Uterus (tissue), 4 donors: ENCODE data around the gene TSPAN11. TPM values are rescaled to one million over a fixed set of nuclear protein-coding genes. Genes with fewer than 3 reads are reported as not detected.

Experiments
- DNase-seq, 2 donors: peaks; one replicate each; pipeline ENCODE4 v3.0.0-alpha.2; 2019 to 2020
- H3K27ac ChIP-seq, 2 donors: fragments of 200-600 bp; sonication (generic); 1 replicate in 1 of 2; 2 replicates in 1 of 2; pipeline ENCODE4 v1.5.1; 2016 to 2018
- H3K27me3 ChIP-seq, 2 donors: fragments of 200-600 bp; sonication (generic); one replicate each; pipeline ENCODE4 v1.5.1; 2018 to 2019; ENCODE audit warnings: control low read depth in 1 of 2
- H3K36me3 ChIP-seq, 2 donors: fragments of 200-600 bp; sonication (generic); one replicate each; pipeline ENCODE4 v1.5.1; 2019; ENCODE audit warnings: control low read depth in 1 of 2
- H3K4me1 ChIP-seq, 2 donors: fragments of 200-600 bp; sonication (generic); one replicate each; pipeline ENCODE4 v1.5.1; 2018 to 2019; ENCODE audit warnings: control low read depth in 1 of 2
- H3K4me3 ChIP-seq, 2 donors: fragments of 200-600 bp; sonication (generic); 1 replicate in 1 of 2; 2 replicates in 1 of 2; pipeline ENCODE4 v1.5.1; 2018 to 2019; ENCODE audit warnings: mild to moderate bottlenecking in 1 of 2
- H3K9me3 ChIP-seq, 2 donors: fragments of 200-600 bp; sonication (generic); one replicate each; pipeline ENCODE4 v1.5.1; 2019; ENCODE audit warnings: control low read depth in 1 of 2
- POLR2A ChIP-seq, 2 donors: fragments of 450-650 bp; IDR thresholded peaks; one replicate each; pipeline ENCODE4 v1.6.1; 2016; ENCODE audit warnings: antibody characterized with exemption in 2 of 2, mild to moderate bottlenecking in 1 of 2, moderate library complexity in 1 of 2
- intact Hi-C: fragments of 100-400 bp; cut with DNase I; formaldehyde crosslinking; loops from one replicate; pipeline ENCODE4 v1.15.1; 2023; ENCODE audit warnings: low total_unique reads
- total RNA-seq, 4 donors: library from RNA; depleted of rRNA in 3 of 4; stranded (reverse); fragments of >200 nt in 3 of 4; gene quantifications; one replicate each; pipeline versions ENCODE4 v1.1.0 to v1.2.4, GENCODE V29; 2014 to 2023
- TF ChIP-seq, protein P1 (sequence below), 4 experiments: fragments of 200-600 bp in 2 of 4; fragments of 450-650 bp in 2 of 4; sonication (generic) in 2 of 4; IDR thresholded peaks; one replicate each; pipeline ENCODE4 v1.5.1; 2016 to 2019; ENCODE audit warnings: antibody characterized with exemption in 4 of 4, mild to moderate bottlenecking in 2 of 4, moderate library complexity in 1 of 4
- donor health status: DM: yes; HTN: yes; CAD: no.

Gene TSPAN11
- total RNA-seq, 4 donors from 2014 or later = 0.51 to 9.4 (median 0.88) TPM

DNA sequence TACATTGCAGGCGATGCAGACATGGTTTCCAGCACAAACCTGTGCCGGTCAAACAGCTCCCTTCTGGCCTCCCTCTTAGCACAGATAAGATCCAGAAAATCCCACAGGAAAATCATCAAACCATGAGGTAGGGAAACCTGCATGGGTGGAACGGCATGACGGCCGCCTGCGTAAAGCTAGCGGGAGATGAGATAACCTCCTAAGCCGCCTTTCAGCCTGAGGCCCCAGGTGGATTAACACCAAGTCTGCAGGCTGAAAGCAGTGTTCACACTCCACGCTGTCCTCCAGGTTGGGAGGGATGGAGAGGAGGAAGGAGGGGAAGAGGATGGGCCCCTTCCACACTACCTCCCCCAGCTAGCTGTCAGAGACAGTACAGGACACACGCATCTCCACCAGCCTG is 63.8 kb downstream of the TSPAN11 start:
- TF ChIP-seq POLR2A (IDR thresholded peaks at IDR 0.05) = no peak
- TF ChIP-seq, protein P1, sequence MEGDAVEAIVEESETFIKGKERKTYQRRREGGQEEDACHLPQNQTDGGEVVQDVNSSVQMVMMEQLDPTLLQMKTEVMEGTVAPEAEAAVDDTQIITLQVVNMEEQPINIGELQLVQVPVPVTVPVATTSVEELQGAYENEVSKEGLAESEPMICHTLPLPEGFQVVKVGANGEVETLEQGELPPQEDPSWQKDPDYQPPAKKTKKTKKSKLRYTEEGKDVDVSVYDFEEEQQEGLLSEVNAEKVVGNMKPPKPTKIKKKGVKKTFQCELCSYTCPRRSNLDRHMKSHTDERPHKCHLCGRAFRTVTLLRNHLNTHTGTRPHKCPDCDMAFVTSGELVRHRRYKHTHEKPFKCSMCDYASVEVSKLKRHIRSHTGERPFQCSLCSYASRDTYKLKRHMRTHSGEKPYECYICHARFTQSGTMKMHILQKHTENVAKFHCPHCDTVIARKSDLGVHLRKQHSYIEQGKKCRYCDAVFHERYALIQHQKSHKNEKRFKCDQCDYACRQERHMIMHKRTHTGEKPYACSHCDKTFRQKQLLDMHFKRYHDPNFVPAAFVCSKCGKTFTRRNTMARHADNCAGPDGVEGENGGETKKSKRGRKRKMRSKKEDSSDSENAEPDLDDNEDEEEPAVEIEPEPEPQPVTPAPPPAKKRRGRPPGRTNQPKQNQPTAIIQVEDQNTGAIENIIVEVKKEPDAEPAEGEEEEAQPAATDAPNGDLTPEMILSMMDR (IDR thresholded peaks at IDR 0.05) = no peak
- intact Hi-C loops = no loop called here
- no peaks in the 10 kb centered on the region for H3K27me3 ChIP-seq
- H3K4me1 ChIP-seq = no peaks in the 10 kb centered on the region
- H3K4me3 ChIP-seq = no peak overlapping the region
- H3K27ac ChIP-seq = no peak overlapping the region
- DNase-seq = no peak
- no peaks in the 10 kb centered on the region for H3K9me3 ChIP-seq
- H3K36me3 ChIP-seq = no peaks in the 10 kb centered on the region

DNA sequence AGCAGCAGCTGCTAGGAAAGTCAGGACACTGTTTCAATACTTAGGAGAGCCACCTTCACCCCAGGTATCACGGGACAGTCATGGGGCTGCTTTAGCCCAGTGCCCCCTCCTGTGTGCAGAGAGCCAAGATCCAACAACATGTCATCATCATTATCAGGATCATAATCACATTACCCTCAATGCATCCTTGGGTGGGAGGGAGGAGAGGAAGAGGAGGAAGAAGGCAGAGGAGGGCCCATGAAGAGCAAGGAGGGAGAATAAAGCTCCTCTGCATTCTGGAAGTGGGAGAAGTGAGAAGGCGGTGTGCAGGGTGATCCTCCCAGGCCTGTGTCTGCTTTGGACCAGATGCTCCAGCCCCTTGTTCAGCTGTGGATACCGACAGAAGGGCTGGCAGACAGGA is 64.2 kb downstream of the TSPAN11 start:
- H3K4me3 ChIP-seq = no peak overlapping the region
- no peaks in the 10 kb centered on the region for H3K36me3 ChIP-seq
- no peak for DNase-seq
- no peaks in the 10 kb centered on the region for H3K4me1 ChIP-seq
- intact Hi-C loops = no loop called here
- H3K9me3 ChIP-seq = no peaks in the 10 kb centered on the region
- TF ChIP-seq POLR2A (IDR thresholded peaks at IDR 0.05) = no peak
- TF ChIP-seq, protein P1 (IDR thresholded peaks at IDR 0.05) = no peak
- H3K27me3 ChIP-seq = no peaks in the 10 kb centered on the region
- H3K27ac ChIP-seq = no peak overlapping the region

DNA sequence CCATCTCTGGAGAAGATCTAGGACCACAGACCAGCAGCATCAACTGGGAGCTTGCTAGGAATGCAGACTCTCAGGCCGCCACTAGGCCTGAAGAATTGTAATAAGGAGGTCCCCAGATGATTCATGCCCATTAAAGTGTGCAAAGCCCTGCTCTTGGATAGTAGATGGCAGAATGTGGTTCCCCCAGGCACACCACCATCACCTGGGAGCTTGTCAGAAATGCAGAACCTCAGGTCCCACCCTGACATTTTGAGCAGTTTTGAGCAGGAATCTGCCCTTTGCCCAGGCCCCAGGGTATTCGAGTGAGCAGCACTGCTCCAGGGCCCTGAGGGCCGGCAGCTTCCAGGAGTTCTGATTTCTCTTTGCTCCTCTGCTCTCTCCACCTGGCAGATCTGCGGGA is 64.9 kb downstream of the TSPAN11 start:
- Histone ChIP-seq H3K4me3 (no peak overlapping the region), H3K27me3 (no peaks in the 10 kb centered on the region), H3K36me3 (no peaks in the 10 kb centered on the region), H3K27ac (no peak overlapping the region), H3K9me3 (no peaks in the 10 kb centered on the region), H3K4me1 (no peaks in the 10 kb centered on the region)
- TF ChIP-seq POLR2A (IDR thresholded peaks at IDR 0.05) = no peak
- no peak for DNase-seq
- intact Hi-C loops = no loop called here

DNA sequence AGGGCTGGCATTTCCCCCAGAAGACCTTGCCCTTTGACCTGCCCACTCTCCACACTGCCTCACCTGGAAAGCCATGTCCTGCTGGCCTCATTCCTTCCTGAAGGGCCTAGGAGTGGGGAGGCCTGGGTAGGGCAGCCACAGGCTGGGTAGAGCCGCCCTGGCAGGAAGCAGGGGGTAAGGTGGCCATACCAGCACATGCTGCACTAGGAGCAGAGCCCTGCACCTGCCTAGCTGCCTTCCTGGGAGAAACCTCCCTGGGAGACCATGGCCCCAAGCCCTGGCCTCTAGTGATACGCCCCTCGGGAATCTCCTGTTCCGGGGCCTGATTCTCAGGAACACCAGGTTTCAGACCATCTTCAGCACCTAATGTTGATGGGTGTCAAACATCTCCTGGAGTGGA is 65.8 kb downstream of the TSPAN11 start:
- Histone ChIP-seq H3K4me1 (no peaks in the 10 kb centered on the region), H3K4me3 (no peak overlapping the region), H3K27ac (no peak overlapping the region), H3K9me3 (no peaks in the 10 kb centered on the region), H3K27me3 (no peaks in the 10 kb centered on the region), H3K36me3 (no peaks in the 10 kb centered on the region)
- DNase-seq = no peak
- intact Hi-C loops = no loop called here
- TF ChIP-seq, protein P1 (IDR thresholded peaks at IDR 0.05) = no peak
- no peak for TF ChIP-seq POLR2A (IDR thresholded peaks at IDR 0.05)

DNA sequence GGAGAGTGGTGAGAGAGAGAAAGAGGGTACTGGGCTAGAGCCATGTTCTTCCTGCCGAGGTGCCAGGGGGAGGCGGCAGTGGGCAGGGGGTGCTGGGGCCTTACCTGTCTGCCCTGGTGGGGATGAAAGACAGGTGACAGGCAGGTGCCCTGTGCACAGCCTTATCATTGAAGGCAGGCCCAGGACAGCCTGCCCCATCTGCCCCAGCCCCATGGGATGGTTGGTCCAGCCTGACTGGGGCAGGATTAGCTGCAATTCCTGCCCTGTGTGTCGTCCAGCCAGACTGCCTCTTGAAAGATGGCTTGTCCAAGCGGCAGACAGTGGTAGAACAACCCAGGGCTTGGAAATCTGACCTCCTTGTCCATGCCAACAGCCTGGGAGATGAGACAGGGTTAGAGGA is 67.2 kb downstream of the TSPAN11 start:
- no peaks in the 10 kb centered on the region for H3K9me3 ChIP-seq
- no peaks in the 10 kb centered on the region for H3K27me3 ChIP-seq
- no peaks in the 10 kb centered on the region for H3K4me1 ChIP-seq
- no peak for TF ChIP-seq POLR2A (IDR thresholded peaks at IDR 0.05)
- TF ChIP-seq, protein P1 (IDR thresholded peaks at IDR 0.05) = no peak
- no peaks in the 10 kb centered on the region for H3K36me3 ChIP-seq
- H3K27ac ChIP-seq = no peak overlapping the region
- intact Hi-C loops = no loop called here
- no peak overlapping the region for H3K4me3 ChIP-seq
- no peak for DNase-seq

DNA sequence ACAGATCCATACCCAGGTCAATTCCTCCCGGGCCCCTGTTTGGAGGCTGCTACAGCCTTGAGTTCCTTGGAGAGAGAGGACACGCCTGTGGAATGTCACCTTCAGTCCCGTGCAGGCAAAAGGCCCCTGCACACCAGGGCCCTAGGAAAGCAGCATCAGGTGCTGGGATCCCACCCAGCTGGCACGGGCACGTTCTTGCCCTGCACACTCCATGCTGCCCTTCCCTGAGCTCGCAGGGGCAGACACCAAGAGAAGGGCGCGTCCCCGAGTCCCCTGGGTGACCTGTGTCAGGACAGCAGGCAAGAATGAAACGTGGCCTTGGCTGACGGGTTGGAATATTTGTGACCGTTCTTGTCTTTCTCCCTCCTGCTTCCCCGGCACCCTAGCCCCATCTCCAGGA is 67.7 kb downstream of the TSPAN11 start:
- no peaks in the 10 kb centered on the region for H3K36me3 ChIP-seq

More for the DNA sequence above, 67.7 kb downstream of the TSPAN11 start:
- Histone ChIP-seq H3K27ac (no peak overlapping the region), H3K9me3 (no peaks in the 10 kb centered on the region), H3K4me1 (no peaks in the 10 kb centered on the region), H3K27me3 (no peaks in the 10 kb centered on the region), H3K4me3 (no peak overlapping the region)
- TF ChIP-seq POLR2A (IDR thresholded peaks at IDR 0.05) = no peak
- TF ChIP-seq, protein P1 (IDR thresholded peaks at IDR 0.05) = no peak
- intact Hi-C loops = no loop called here
- DNase-seq = no peak
